ENCODE data around the gene HIC2.
"Not testable (repeated sequence)": the region's sequence is repeated elsewhere in the genome, so short reads cannot be mapped to it uniquely, and the experiment has no call there.

- TF ChIP-seq CTCF, POLR2A (IDR thresholded peaks at IDR 0.05): not testable (repeated sequence)
Measured at GRCh38 chr22:21490556-21490955, 73.4 kb downstream of the HIC2 start.

Data from uterus (tissue), 2 donors.